PFSK-1 (cell line): ENCODE data around the gene MAP4K2.

Experiments
- FOXP2 ChIP-seq: optimal IDR thresholded peaks from 2 replicates; pipeline ENCODE3; 2011; ENCODE audit warnings: borderline replicate concordance, control low read depth, inconsistent platforms; ENCODE audit not compliant: insufficient read depth; ENCODE audit errors: extremely low read length, extremely low read depth
- POLR2AphosphoS5 ChIP-seq: IDR thresholded peaks from 2 replicates; pipeline ENCODE4 v1.6.1; 2012; ENCODE audit warnings: low read depth, mild to moderate bottlenecking, control low read depth, low read length, moderate library complexity
- SIN3A ChIP-seq: IDR thresholded peaks from 2 replicates; pipeline ENCODE4 v1.6.1; 2012; ENCODE audit warnings: mild to moderate bottlenecking, low read length, moderate library complexity, borderline replicate concordance; ENCODE audit not compliant: insufficient read depth
- TAF1 ChIP-seq: IDR thresholded peaks from 2 replicates; pipeline ENCODE4 v1.6.1; 2012; ENCODE audit warnings: low read length, control low read depth, borderline replicate concordance; ENCODE audit not compliant: insufficient read depth
- TF ChIP-seq, protein P1 (sequence below), 2 experiments: IDR thresholded peaks; 2 replicates each; pipeline versions ENCODE4 v1.6.1 to v1.8.0; 2011 to 2012; ENCODE audit warnings: low read depth in 2 of 2, low read length in 2 of 2, control low read depth in 1 of 2, inconsistent platforms in 1 of 2, mild to moderate bottlenecking in 1 of 2, moderate library complexity in 1 of 2; ENCODE audit not compliant: insufficient read depth in 1 of 2

DNA sequence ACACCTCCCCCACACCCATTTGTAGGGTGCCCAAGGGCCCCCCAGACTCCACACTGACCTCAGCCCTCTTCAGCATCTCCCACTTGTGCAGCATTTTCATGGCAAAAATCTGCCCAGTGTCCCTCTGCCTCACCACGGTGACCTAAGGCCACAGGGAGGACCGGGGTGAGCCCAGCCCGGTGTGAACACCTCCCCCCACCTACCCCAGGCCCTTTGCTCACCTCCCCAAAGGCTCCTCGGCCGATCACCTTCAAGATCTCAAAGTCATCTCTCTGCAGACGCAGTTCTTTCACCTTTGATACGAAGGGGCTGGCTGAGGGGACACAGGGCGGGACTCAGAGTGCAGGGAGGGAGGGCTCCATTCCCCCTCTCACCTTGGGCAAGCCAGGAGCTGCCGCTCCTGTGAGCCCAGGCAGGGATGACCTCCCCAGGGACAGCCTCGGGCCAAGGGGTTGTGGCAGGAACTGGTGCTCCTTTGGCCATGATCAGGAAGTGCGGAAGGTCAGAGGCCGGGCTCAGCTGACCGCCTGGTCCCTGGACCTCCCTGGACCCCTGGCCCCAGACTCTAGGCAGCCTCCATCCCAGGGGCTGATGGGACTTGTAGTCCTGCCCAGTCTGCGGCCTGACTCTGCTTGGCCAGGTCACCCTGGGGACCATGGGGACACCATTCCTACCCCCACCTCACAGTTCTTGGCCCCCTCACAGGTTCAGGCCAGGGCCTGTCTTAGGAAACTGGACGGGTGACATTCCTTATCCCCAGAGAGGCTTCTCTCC lies 38.8 kb upstream of the MAP4K2 start:
- no peak for TF ChIP-seq POLR2AphosphoS5
- TF ChIP-seq, protein P1, sequence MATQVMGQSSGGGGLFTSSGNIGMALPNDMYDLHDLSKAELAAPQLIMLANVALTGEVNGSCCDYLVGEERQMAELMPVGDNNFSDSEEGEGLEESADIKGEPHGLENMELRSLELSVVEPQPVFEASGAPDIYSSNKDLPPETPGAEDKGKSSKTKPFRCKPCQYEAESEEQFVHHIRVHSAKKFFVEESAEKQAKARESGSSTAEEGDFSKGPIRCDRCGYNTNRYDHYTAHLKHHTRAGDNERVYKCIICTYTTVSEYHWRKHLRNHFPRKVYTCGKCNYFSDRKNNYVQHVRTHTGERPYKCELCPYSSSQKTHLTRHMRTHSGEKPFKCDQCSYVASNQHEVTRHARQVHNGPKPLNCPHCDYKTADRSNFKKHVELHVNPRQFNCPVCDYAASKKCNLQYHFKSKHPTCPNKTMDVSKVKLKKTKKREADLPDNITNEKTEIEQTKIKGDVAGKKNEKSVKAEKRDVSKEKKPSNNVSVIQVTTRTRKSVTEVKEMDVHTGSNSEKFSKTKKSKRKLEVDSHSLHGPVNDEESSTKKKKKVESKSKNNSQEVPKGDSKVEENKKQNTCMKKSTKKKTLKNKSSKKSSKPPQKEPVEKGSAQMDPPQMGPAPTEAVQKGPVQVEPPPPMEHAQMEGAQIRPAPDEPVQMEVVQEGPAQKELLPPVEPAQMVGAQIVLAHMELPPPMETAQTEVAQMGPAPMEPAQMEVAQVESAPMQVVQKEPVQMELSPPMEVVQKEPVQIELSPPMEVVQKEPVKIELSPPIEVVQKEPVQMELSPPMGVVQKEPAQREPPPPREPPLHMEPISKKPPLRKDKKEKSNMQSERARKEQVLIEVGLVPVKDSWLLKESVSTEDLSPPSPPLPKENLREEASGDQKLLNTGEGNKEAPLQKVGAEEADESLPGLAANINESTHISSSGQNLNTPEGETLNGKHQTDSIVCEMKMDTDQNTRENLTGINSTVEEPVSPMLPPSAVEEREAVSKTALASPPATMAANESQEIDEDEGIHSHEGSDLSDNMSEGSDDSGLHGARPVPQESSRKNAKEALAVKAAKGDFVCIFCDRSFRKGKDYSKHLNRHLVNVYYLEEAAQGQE (IDR thresholded peaks at IDR 0.05; ENCODE audit: insufficient read depth in 1 of 2, low read depth in 2 of 2, low read length in 2 of 2) = no peak
- TF ChIP-seq SIN3A = no peak
- TF ChIP-seq TAF1 = no peak
- no peak for TF ChIP-seq FOXP2
